GM18868 (cell line): ENCODE measurements around the gene UBXN1.
A peak's percentile ranks its signal among the peaks of the same experiment; 100 is the strongest.

ENCODE experiments used
- ATAC-seq: cut with Tn5 transposase; IDR thresholded peaks from one replicate; pipeline ENCODE4 v1.9.1; 2021; ENCODE audit warnings: mild to moderate bottlenecking, moderate library complexity; ENCODE audit not compliant: unreplicated experiment

Gene UBXN1

GRCh38 chr11:62678770-62679696, at the start of gene UBXN1:
UBXN1 (minus strand) TSS chr11:62679073; CDS start chr11:62678923, 150 bp downstream.
- peak; percentile 68 for ATAC-seq

GRCh38 chr11:62728171-62728988, 49.5 kb upstream of the UBXN1 start, which contains the start of gene TTC9C:
TTC9C (plus strand) TSS chr11:62728486; CDS start chr11:62728849, 363 bp downstream.
- ATAC-seq, result peak; percentile 22

GRCh38 chr11:62727872-62728170, 48.9 kb upstream of the UBXN1 start:
- ATAC-seq, result peak; percentile 51

- peak; percentile 70 for ATAC-seq
Observed at GRCh38 chr11:62727165-62727871, 48.4 kb upstream of the UBXN1 start, which contains the start of gene HNRNPUL2. HNRNPUL2 (minus strand) TSS chr11:62727457; CDS start chr11:62727156, 301 bp downstream.

GRCh38 chr11:62726915-62727164, 48.0 kb upstream of the UBXN1 start:
- ATAC-seq, result no peak

DNA sequence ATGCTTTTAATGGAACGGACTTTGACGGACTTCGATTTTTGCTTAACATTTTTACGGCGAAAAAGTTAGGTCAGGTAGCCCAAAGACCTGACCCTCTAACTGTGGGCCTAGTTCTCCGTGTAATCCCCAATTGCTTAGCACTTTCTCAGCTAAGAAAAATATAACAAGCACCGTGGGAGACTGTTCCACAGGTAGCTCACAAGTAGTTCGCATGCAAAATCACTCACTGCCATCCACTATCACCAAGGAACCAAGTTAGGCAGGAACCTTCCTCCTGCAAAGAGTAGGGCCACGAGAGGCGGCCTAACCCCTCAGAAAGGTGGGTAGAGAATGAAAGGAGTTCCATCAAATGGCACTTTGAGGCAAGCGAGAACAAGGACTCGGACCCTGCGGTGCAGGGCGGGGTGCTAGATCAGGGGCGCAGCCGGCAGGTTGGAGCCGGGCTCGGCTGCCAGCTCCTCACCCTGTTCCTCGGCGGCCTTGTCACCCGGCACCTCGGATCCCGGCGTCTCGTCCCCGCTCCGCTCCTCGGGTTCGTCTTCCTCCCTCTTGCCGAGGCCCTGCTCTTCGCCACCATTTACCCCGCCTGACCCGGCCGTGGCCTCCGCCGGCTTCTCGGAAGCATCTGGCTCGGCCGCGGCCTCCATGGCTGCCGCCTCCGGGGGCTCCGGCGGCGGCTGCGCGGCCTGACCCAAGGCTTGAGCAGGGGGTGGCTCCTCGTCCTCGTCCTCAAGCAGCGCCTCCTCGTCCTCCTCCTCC, 47.5 kb upstream of the UBXN1 start:
- no peak for ATAC-seq

DNA sequence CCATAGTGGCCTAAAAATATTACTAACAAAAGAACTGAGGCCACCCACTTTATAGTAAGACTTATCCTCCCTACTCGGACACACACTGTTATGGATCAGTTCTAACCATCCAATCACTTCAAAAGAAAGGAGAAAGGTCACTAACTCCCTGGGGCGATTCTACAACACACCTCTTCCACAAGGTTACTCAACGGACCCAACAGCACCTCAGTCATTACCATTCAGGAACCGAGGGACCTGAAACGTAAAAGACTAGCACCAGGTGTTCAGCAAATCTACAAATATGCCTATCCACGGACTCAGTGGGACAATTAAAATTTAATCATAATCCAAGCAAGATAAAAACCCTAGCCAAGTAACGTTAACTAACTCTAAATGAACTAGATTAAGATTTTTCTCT, 46.8 kb upstream of the UBXN1 start:
- ATAC-seq, result no peak

- no peak for ATAC-seq
Observed at GRCh38 chr11:62724171-62724570, 45.3 kb upstream of the UBXN1 start.

DNA sequence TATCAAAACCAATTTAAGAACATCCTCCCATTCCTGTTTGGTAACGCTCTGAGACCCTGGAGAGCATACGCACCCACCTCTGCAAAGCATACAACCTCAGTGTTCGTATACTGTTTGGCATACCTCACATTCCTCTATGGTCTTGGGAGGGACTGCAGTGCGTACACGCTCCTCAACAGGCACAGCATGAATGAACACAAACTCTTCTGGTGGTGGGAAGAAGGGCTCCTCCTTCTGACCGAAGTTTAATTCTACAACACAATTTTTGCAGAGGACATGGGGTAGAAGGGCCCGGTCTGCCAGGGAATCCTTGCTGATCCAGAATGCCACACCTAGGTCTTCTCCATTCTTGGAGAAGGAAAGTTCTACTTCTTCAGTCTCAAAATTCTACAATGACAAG, 43.1 kb upstream of the UBXN1 start:
- no peak for ATAC-seq

DNA sequence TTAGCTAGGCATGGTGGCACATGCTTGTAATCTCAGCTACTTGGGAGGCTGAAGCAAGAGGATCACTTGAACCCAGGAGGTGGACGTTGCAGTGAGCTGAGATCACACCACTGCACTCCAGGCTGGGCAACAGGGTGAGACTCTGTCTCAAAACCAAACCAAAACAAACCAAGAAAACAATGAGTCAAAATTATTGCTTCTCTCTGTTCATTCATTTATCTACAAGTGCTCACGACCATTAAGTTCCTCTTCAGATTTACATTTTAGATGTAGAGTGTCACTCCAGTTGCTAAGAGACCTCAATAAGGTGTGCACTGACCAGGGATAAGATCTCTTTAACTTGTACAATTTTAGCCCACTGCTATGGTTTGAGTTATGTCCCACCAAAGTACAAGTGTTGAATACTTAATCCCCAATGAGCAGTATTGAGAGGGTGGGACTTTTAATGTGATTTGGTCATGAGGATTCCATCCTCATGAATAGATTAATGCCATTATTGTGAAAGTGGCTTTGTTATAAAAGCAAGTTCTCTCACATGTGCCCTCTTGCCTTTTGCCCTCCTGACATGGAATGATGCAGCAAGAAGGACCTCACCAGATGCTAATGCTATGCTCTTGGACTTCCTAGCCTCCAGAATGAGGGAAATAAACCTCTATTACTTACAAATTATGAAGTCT, 40.6 kb upstream of the UBXN1 start:
- no peak for ATAC-seq

GRCh38 chr11:62716816-62717215, 37.9 kb upstream of the UBXN1 start:
- ATAC-seq, result no peak

DNA sequence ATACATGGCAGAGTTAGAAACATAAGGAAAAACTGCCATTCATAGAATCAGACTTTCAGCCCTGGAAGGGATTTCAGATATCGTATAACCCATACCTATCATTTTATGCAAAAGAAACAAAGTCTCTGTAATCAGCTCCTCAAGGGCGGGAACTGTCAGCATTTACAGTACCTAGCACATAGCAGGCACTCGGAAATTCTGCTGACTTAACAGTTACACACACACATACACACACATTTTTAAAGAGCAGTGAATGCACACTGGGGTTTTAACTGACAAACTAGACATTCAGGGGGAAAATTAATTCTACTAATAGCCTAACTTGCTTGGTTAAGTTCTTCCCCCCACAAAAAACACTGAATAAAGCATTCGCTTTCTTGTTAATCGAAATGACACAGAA, 37.3 kb upstream of the UBXN1 start:
- ATAC-seq, result no peak

DNA sequence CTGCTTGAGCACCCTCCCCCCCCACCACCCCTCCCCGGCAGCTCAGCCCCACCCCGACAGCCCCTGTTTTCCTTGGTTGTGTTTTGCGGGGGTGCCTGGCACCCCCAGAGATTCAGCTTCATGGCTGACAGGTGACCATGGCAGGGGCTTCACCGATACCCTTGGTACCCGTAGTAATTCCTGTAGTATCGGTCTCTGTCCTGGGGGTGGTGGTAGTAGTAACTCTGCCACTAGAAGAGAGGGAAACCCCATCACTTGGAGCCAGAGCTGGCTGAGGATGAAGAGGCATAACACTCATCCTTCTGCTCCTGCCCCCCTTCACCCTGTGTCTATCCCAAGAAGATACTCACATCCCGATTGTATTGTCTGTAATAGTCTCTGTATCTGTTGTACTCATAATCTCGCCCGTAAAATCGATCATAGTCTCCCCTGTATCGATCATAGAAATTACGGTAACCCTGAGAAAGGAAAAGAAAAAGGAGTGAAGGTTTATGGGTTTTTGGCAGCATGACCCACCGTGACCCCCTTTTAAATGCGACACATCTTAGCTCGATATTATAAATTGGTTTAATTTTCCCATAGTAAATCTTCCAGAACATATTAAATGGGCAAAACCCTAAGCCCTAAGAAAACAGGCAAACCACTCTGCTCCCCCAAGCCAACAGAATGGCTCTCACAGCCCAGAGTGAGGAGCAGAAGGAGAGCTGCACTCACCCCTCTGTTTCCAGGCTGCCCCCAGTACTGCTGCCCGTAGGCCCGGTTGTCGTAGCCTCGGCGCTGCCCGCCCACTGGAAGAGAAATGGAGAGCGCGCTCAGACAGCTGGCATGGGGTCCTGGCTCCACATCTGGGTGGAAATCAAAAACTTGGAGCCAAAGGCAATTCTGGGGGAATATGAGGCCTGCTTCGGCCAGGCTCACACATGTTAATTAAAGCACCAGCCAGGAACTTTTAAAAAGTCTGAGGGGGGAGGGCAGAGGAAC, 36.6 kb upstream of the UBXN1 start:
- no peak for ATAC-seq

- ATAC-seq, result no peak
Observed at GRCh38 chr11:62713343-62713742, 34.5 kb upstream of the UBXN1 start.

DNA sequence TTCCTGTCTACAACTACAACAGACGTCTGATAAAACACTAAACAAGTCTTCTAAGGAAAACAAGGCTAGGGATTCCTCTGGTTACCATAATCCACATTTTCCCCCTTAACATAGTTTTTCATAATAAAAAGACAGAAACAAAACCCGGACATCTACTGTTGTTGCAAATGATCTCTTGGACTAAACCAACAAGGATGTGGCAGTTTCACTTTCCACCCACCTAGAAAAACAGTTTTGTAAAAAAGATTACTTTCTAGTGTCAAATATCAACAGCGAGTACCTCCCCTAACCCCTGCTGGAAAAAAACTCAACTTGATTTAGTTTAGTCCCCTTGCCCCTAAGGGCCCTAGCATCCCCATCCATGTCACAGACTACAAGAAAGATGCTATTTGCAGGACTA, 34.0 kb upstream of the UBXN1 start:
- no peak for ATAC-seq

DNA sequence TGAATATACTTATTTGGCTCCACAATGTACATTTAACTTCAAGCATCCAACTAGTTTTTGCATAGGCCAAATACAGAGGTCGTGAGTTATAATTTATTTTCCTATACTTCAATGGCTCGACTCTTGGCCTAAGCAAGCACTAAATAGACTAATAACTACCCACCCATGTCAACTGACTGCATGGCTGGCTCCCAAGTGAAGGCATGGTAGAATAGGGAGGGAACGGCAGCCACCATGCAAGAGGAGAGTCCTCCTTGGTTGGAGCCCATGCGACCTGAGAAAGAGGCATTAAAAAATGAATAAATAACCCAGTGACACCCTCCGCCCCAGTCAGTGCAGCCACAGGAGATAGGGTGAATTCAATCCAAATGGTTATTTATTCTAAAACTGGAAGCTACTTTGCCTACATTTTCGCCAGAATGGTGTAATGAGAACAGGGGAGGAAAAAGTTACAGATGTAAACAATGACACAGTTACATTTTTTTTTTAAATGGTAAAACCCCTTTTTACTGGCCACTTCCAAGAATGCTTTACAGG, 33.5 kb upstream of the UBXN1 start:
- no peak for ATAC-seq

- ATAC-seq, result no peak
Observed at GRCh38 chr11:62710001-62710345, 31.1 kb upstream of the UBXN1 start.

GRCh38 chr11:62709247-62710000, 30.6 kb upstream of the UBXN1 start:
- ATAC-seq, result peak; percentile 70
